Glutamatergic neuron (in vitro differentiated cells): ENCODE results near the gene SPI1. TPM values are rescaled to one million over a fixed set of nuclear protein-coding genes. Genes with fewer than 3 reads are reported as not detected.

Experiments used
- DNase-seq: peaks from one replicate; pipeline ENCODE4 v3.0.0; 2022
- H3K27ac Mint-ChIP-seq: one replicate; pipeline ENCODE4 v1.8.0; 2020; ENCODE audit warnings: mild to moderate bottlenecking, mixed read lengths, inconsistent platforms; ENCODE audit not compliant: unreplicated experiment
- H3K27me3 Mint-ChIP-seq: one replicate; pipeline ENCODE4 v1.8.0; 2020; ENCODE audit warnings: mild to moderate bottlenecking, moderate library complexity, mixed read lengths, inconsistent platforms; ENCODE audit not compliant: unreplicated experiment
- H3K36me3 Mint-ChIP-seq: one replicate; pipeline ENCODE4 v1.8.0; 2020; ENCODE audit warnings: mild to moderate bottlenecking, mixed read lengths, inconsistent platforms; ENCODE audit not compliant: unreplicated experiment
- H3K4me1 Mint-ChIP-seq: one replicate; pipeline ENCODE4 v1.8.0; 2020; ENCODE audit warnings: mild to moderate bottlenecking, low read depth, mixed read lengths, inconsistent platforms; ENCODE audit not compliant: unreplicated experiment
- H3K4me3 Mint-ChIP-seq: one replicate; pipeline ENCODE4 v1.8.0; 2020; ENCODE audit warnings: mild to moderate bottlenecking, mixed read lengths, inconsistent platforms; ENCODE audit not compliant: unreplicated experiment
- H3K9me3 Mint-ChIP-seq: one replicate; pipeline ENCODE4 v1.8.0; 2020; ENCODE audit warnings: mild to moderate bottlenecking, moderate library complexity, mixed read lengths, inconsistent platforms; ENCODE audit not compliant: unreplicated experiment
- total RNA-seq: library from RNA; stranded (reverse); fragmentation: NEBNext Ultra II Directional; extraction: Animal tissue kit (Norgen Biotek cat#: 25700); gene quantifications from one replicate; pipeline ENCODE4 v1.2.1, GENCODE V29; 2021; ENCODE audit not compliant: unreplicated experiment
- TF ChIP-seq, protein P1 (sequence below): fragments of 200-600 bp; sonication (generic); IDR thresholded peaks from one replicate; pipeline ENCODE4 v1.5.0; 2021; ENCODE audit not compliant: partially characterized antibody, unreplicated experiment

The SPI1 gene
- total RNA-seq, 1 donor from 2014 or later = not detected

DNA sequence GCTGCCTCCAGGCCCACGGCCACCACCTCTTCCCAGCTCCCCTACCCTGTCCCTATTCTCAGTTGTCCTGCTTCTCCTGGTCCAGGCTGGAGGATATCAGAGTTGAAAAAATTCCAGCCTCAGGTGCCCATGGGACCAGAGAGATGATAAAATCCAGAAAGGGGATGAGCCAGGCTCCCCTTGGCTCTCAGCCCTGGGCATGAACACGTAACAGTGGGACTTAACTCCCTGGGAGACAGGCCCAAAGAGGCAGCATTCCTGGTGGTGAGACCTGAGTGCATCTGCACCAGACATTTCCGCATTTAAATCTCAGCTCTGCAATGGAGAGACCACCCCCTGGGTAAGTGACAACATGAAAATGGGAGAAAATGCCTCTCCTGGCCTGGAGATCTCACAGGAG is 19.7 kb upstream of the SPI1 start:
- Mint-ChIP-seq H3K4me1 (peaks cover 16% of the 10 kb centered on the region), H3K4me3 (no peak overlapping the region), H3K27ac (no peak overlapping the region), H3K36me3 (no peaks in the 10 kb centered on the region), H3K27me3 (peaks cover 2% of the 10 kb centered on the region), H3K9me3 (peaks cover 3% of the 10 kb centered on the region)
- no peak for DNase-seq
- TF ChIP-seq, protein P1, sequence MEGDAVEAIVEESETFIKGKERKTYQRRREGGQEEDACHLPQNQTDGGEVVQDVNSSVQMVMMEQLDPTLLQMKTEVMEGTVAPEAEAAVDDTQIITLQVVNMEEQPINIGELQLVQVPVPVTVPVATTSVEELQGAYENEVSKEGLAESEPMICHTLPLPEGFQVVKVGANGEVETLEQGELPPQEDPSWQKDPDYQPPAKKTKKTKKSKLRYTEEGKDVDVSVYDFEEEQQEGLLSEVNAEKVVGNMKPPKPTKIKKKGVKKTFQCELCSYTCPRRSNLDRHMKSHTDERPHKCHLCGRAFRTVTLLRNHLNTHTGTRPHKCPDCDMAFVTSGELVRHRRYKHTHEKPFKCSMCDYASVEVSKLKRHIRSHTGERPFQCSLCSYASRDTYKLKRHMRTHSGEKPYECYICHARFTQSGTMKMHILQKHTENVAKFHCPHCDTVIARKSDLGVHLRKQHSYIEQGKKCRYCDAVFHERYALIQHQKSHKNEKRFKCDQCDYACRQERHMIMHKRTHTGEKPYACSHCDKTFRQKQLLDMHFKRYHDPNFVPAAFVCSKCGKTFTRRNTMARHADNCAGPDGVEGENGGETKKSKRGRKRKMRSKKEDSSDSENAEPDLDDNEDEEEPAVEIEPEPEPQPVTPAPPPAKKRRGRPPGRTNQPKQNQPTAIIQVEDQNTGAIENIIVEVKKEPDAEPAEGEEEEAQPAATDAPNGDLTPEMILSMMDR = no peak

DNA sequence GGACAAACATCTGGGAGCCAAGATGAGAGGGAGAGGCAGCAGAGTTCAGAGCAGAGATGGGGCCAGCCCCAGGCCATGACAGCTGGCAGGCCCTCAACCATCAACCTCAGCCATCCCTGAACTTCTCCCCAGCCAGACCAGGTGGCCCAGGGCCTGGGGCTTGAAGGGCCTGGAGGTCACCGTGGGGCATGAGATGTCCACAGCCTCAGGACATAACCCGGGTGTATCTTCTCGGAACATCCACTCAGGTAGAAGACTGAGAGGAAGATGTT is 17.6 kb upstream of the SPI1 start:
- TF ChIP-seq, protein P1 = no peak
- Mint-ChIP-seq H3K4me3 (no peak overlapping the region), H3K36me3 (no peaks in the 10 kb centered on the region), H3K9me3 (peaks cover 2% of the 10 kb centered on the region), H3K27ac (no peak overlapping the region), H3K4me1 (peaks cover 13% of the 10 kb centered on the region), H3K27me3 (peaks cover 2% of the 10 kb centered on the region)
- DNase-seq = no peak

DNA sequence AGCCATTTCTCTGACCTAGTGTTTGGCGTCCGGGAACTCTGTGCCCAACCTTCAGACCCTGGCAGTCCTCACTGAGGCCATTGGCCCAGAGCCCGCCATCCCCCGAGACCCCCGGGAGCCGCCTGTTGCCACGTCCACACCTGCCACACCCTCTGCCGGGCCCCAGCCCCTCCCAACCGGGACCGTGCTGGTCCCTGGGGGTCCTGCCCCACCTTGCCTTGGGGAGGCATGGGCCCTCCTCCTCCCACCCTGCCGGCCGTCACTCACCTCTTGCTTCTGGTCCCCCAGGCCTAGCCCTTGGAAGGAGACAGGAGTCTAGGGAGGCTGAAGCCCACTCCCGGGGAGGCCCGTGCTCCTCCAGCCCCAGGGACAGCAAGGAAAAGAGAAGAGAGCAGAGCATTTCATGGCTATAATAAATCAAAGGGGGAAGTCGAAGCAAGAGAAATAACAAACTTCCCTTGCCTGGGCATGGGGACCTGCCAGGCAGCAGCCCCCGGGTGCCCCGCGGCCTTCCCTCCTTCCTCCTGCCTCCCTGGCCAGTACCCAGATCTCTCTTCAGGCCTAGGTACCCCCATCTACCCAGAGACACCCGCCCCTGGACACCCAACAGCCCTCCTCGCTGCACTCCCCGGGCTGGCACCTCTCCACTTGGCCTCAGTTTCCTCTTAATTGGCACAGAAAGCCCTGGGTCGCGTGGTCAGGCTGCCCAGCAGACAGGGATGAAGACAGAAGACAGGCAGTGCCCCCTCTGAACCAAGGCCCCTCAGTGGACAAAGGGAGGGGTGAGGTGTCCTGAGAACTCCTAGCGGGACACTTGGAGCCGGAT is 17.1 kb upstream of the SPI1 start:
- H3K4me1 Mint-ChIP-seq = peaks cover 9% of the 10 kb centered on the region
- TF ChIP-seq, protein P1 = no peak
- peaks cover 2% of the 10 kb centered on the region for H3K27me3 Mint-ChIP-seq
- H3K27ac Mint-ChIP-seq = no peak overlapping the region
- peaks cover 2% of the 10 kb centered on the region for H3K9me3 Mint-ChIP-seq
- no peak for DNase-seq
- H3K4me3 Mint-ChIP-seq = no peak overlapping the region
- no peaks in the 10 kb centered on the region for H3K36me3 Mint-ChIP-seq

DNA sequence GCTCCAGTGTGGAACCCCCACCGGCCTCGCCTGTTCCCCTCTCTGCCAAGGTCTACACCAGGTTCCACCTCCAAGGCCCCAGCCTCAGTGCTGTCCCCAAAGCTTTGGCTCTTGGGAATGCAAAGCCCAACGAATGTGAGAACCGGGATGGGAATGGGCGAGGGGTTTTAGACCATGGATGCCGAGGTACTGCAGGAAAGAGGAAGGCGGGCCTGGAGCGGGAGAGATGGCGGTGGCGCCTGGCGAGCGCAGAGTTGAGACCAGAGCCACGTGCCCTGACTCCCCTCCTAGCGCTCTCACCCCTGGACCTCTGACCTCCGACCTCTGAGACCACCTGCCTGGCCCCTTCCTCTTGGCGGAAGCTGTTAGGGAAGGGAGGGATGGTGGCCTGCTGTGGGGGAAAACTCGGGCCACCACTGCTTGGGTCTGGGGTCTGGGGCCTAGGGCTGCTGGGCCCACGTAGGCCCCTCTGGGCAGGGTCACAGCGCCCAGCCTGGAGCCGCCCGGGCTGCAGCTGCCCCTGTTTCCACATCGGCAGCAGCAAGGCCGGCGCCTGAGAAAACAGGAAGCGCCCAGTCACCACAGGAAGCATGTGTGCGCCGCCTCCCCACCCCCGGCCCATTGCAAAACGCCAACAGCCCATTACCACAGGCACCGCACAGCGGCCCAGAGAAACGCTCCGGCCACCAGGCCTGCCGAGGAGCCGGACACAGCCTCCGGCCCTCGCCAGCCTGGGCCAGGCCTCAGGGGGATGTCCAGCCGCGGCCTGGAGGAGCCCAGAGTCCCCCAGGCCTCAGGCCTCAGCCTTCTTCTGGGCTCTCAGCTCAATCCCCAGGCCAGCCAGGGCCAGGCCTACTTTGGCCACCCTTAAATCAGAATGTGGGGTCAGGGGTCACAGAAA is 16.2 kb upstream of the SPI1 start:
- TF ChIP-seq, protein P1 = no peak
- Mint-ChIP-seq H3K4me3 (no peak overlapping the region), H3K4me1 (peaks cover 5% of the 10 kb centered on the region), H3K36me3 (no peaks in the 10 kb centered on the region), H3K27me3 (peaks cover 3% of the 10 kb centered on the region), H3K9me3 (peaks cover 2% of the 10 kb centered on the region), H3K27ac (no peak overlapping the region)
- no peak for DNase-seq

DNA sequence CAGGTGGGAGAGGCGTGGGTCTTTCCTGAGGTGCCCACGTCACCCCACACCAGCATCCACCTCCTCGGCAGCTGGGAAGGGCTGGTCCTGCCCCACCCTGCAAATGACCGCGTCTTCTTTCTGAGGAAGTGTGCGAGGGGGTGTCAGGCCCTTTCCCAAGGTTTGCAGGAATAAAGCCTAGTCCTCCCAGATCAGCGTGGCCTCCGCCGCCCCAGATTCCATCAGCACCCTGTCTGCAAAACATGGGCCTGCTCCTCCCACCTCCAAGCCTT is 15.6 kb upstream of the SPI1 start:
- no peak for DNase-seq
- H3K9me3 Mint-ChIP-seq = peaks cover 2% of the 10 kb centered on the region
- peaks cover 4% of the 10 kb centered on the region for H3K4me1 Mint-ChIP-seq
- no peak overlapping the region for H3K4me3 Mint-ChIP-seq
- no peaks in the 10 kb centered on the region for H3K36me3 Mint-ChIP-seq
- no peak overlapping the region for H3K27ac Mint-ChIP-seq
- TF ChIP-seq, protein P1 = no peak
- peaks cover 3% of the 10 kb centered on the region for H3K27me3 Mint-ChIP-seq
